ENCODE results near the gene PHF3. TPM values are rescaled to one million over a fixed set of nuclear protein-coding genes. Genes with fewer than 3 reads are reported as not detected.

PHF3 gene
- total RNA-seq, 1 experiment from 2014 or later, result 40.0 TPM

DNA sequence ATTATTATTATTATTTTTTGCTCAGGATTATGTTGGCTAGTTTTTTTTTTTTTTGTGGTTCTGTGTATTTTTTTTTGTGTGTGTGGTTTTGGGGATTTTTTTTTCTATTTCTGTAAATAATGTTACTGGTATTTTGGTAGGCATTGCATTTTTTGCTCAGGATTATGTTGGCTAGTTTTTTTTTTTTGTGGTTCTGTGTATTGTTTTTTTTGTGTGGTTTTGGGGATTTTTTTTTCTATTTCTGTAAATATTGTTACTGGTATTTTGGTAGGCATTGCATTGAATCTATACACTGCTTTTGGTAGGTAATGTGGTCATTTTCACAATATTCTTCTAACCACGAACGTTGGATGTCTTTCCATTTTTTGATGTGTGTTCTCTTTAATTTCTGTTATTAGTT is 17.4 kb downstream of the PHF3 start:
- Histone ChIP-seq H3K27me3 (ENCODE audit: control insufficient read depth, insufficient read depth, low read length) (no peaks in the 10 kb centered on the region), H3K9me3 (ENCODE audit: control insufficient read depth, insufficient read depth, low read depth, low read length) (no peaks in the 10 kb centered on the region; the same call in 1 of the 2 replicates), H3K27ac (ENCODE audit: low read length) (no peak overlapping the region), H3K36me3 (ENCODE audit: control insufficient read depth, insufficient read depth, low read length) (no peaks in the 10 kb centered on the region), H3K4me3 (ENCODE audit: low read depth in 2 of 2, low read length in 2 of 2) (no peak overlapping the region), H3K4me1 (ENCODE audit: control insufficient read depth, insufficient read depth, low read length) (no peaks in the 10 kb centered on the region)
- POLR2A ChIA-PET, result no interaction called here
- TF ChIP-seq POLR2AphosphoS5 (IDR thresholded peaks at IDR 0.05; ENCODE audit: low read depth, low read length), result no peak
- TF ChIP-seq SIN3A (IDR thresholded peaks at IDR 0.05; ENCODE audit: borderline replicate concordance, insufficient read depth, low read depth, low read length), result no peak
- CTCF ChIA-PET, result no interaction called here
- BruUV-seq (replicated peaks), result no TSS peak
- in situ Hi-C loops (cut with HindIII; ENCODE audit: low pct_unique_long_range_greater_than_20kb, low sequenced_read_pairs), result no loop called here
- intact Hi-C loops (cut with micrococcal nuclease; ENCODE audit: unreplicated experiment), result no loop called here
- DNase-seq (ENCODE audit: low read depth, low spot score) (no peak), ATAC-seq (no peak)

DNA sequence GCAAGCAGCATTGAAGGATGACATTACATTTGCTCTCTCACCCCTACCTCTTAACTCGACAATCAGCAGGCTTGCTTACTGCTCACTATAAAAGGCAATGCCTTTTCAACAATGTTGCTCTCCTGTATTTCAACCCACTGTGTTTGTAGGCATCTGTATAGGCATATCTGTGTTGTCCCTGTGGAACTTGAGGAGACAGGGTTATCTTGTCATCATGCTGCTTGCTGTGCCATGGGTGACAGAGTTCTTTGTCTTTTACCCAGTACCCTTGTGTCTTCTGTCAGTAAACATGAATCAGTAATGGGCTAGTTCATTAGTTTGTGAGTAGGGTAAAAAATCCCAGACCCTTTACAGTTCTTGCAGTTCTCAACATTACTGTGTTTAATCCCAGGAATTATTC is 25.2 kb downstream of the PHF3 start:
- in situ Hi-C loops (cut with HindIII; ENCODE audit: low pct_unique_long_range_greater_than_20kb, low sequenced_read_pairs), result no loop called here
- H3K4me1 ChIP-seq (ENCODE audit: control insufficient read depth, insufficient read depth, low read length), result 0 out of 2 replicates have a peak, but pooled peaks cover 4% of the 10 kb centered on the region
- no peak overlapping the region for H3K27ac ChIP-seq (ENCODE audit: low read length)
- ATAC-seq (no peak), DNase-seq (ENCODE audit: low read depth, low spot score) (no peak)
- no peaks in the 10 kb centered on the region for H3K27me3 ChIP-seq (ENCODE audit: control insufficient read depth, insufficient read depth, low read length)
- no peak for TF ChIP-seq SIN3A (IDR thresholded peaks at IDR 0.05; ENCODE audit: borderline replicate concordance, insufficient read depth, low read depth, low read length)
- TF ChIP-seq, protein P1, sequence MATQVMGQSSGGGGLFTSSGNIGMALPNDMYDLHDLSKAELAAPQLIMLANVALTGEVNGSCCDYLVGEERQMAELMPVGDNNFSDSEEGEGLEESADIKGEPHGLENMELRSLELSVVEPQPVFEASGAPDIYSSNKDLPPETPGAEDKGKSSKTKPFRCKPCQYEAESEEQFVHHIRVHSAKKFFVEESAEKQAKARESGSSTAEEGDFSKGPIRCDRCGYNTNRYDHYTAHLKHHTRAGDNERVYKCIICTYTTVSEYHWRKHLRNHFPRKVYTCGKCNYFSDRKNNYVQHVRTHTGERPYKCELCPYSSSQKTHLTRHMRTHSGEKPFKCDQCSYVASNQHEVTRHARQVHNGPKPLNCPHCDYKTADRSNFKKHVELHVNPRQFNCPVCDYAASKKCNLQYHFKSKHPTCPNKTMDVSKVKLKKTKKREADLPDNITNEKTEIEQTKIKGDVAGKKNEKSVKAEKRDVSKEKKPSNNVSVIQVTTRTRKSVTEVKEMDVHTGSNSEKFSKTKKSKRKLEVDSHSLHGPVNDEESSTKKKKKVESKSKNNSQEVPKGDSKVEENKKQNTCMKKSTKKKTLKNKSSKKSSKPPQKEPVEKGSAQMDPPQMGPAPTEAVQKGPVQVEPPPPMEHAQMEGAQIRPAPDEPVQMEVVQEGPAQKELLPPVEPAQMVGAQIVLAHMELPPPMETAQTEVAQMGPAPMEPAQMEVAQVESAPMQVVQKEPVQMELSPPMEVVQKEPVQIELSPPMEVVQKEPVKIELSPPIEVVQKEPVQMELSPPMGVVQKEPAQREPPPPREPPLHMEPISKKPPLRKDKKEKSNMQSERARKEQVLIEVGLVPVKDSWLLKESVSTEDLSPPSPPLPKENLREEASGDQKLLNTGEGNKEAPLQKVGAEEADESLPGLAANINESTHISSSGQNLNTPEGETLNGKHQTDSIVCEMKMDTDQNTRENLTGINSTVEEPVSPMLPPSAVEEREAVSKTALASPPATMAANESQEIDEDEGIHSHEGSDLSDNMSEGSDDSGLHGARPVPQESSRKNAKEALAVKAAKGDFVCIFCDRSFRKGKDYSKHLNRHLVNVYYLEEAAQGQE (IDR thresholded peaks at IDR 0.05; ENCODE audit: insufficient read depth in 1 of 2, low read depth in 2 of 2, low read length in 1 of 2), result no peak
- intact Hi-C loops (cut with micrococcal nuclease; ENCODE audit: unreplicated experiment), result no loop called here
- H3K4me3 ChIP-seq (ENCODE audit: low read depth in 2 of 2, low read length in 2 of 2), result no peak overlapping the region
- ChIA-PET CTCF (no interaction called here), POLR2A (no interaction called here)
- no peaks in the 10 kb centered on the region for H3K9me3 ChIP-seq (ENCODE audit: control insufficient read depth, insufficient read depth, low read depth, low read length)
- H3K36me3 ChIP-seq (ENCODE audit: control insufficient read depth, insufficient read depth, low read length), result no peaks in the 10 kb centered on the region
- no TSS peak for BruUV-seq (replicated peaks)

DNA sequence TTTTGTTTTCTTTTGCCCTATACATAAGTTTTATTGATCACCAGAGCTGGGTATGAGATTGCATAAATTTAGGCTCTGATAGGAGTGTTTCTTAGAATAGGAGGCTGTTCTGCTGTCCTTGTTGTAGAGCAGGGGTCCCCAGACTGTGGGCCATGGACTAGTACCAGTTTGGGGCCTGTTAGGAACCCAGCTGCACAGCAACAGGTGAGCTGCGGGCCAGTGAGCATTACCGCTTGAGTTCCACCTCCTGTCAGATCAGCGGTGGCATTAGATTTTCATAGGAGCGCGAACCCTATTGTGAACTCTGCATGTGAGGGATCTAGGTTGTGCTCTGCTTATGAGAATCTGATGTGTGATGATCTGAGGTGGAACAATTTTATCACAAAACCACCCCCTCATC is 26.2 kb downstream of the PHF3 start:
- in situ Hi-C loops (cut with HindIII; ENCODE audit: low pct_unique_long_range_greater_than_20kb, low sequenced_read_pairs), result no loop called here
- no peak overlapping the region for H3K27ac ChIP-seq (ENCODE audit: low read length)
- TF ChIP-seq, protein P1 (IDR thresholded peaks at IDR 0.05; ENCODE audit: insufficient read depth in 1 of 2, low read depth in 2 of 2, low read length in 1 of 2), result no peak
- TF ChIP-seq, protein P2, sequence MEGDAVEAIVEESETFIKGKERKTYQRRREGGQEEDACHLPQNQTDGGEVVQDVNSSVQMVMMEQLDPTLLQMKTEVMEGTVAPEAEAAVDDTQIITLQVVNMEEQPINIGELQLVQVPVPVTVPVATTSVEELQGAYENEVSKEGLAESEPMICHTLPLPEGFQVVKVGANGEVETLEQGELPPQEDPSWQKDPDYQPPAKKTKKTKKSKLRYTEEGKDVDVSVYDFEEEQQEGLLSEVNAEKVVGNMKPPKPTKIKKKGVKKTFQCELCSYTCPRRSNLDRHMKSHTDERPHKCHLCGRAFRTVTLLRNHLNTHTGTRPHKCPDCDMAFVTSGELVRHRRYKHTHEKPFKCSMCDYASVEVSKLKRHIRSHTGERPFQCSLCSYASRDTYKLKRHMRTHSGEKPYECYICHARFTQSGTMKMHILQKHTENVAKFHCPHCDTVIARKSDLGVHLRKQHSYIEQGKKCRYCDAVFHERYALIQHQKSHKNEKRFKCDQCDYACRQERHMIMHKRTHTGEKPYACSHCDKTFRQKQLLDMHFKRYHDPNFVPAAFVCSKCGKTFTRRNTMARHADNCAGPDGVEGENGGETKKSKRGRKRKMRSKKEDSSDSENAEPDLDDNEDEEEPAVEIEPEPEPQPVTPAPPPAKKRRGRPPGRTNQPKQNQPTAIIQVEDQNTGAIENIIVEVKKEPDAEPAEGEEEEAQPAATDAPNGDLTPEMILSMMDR (IDR thresholded peaks at IDR 0.05), result no peak
- TF ChIP-seq TCF7L2 (IDR thresholded peaks at IDR 0.05; ENCODE audit: low read depth, low read length) (no peak), POLR2AphosphoS5 (IDR thresholded peaks at IDR 0.05; ENCODE audit: low read depth, low read length) (no peak), SIN3A (IDR thresholded peaks at IDR 0.05; ENCODE audit: borderline replicate concordance, insufficient read depth, low read depth, low read length) (no peak)
- intact Hi-C loops (cut with micrococcal nuclease; ENCODE audit: unreplicated experiment), result no loop called here
- H3K4me3 ChIP-seq (ENCODE audit: low read depth in 2 of 2, low read length in 2 of 2), result no peak overlapping the region
- no peaks in the 10 kb centered on the region for H3K36me3 ChIP-seq (ENCODE audit: control insufficient read depth, insufficient read depth, low read length)
- H3K27me3 ChIP-seq (ENCODE audit: control insufficient read depth, insufficient read depth, low read length), result no peaks in the 10 kb centered on the region
- no TSS peak for BruUV-seq (replicated peaks)
- DNase-seq (ENCODE audit: low read depth, low spot score) (no peak), ATAC-seq (no peak)
- 0 out of 2 replicates have a peak, but pooled peaks cover 4% of the 10 kb centered on the region for H3K4me1 ChIP-seq (ENCODE audit: control insufficient read depth, insufficient read depth, low read length)
- H3K9me3 ChIP-seq (ENCODE audit: control insufficient read depth, insufficient read depth, low read depth, low read length), result no peaks in the 10 kb centered on the region
- CTCF ChIA-PET, result no interaction called here
- POLR2A ChIA-PET, result no interaction called here
